Sigmoid colon (tissue), 7 donors: ENCODE data around the gene NPNT. TPM values are rescaled to one million over a fixed set of nuclear protein-coding genes. Genes with fewer than 3 reads are reported as not detected.
"Not testable (repeated sequence)": the region's sequence is repeated elsewhere in the genome, so short reads cannot be mapped to it uniquely, and the experiment has no call there.

Experiments
- DNase-seq: peaks from one replicate; pipeline ENCODE4 v3.0.0-alpha.2; 2019
- H3K27ac ChIP-seq, 4 donors: fragments of 200-600 bp; sonication (generic); one replicate each; pipeline ENCODE4 v1.5.1; 2016 to 2019; ENCODE audit warnings: mild to moderate bottlenecking in 1 of 4
- H3K27me3 ChIP-seq, 3 donors: fragments of 200-600 bp; sonication (generic); one replicate each; pipeline ENCODE4 v1.5.1; 2019; ENCODE audit warnings: mild to moderate bottlenecking in 1 of 3
- H3K36me3 ChIP-seq, 4 donors: fragments of 200-600 bp; sonication (generic); one replicate each; pipeline ENCODE4 v1.5.1; 2016 to 2019
- H3K4me1 ChIP-seq, 4 donors: fragments of 200-600 bp; sonication (generic); one replicate each; pipeline ENCODE4 v1.5.1; 2017 to 2019
- H3K4me3 ChIP-seq, 4 donors: fragments of 200-600 bp; sonication (generic); one replicate each; pipeline ENCODE4 v1.5.1; 2017 to 2019; ENCODE audit warnings: mild to moderate bottlenecking in 2 of 4, moderate library complexity in 1 of 4
- H3K9me3 ChIP-seq, 4 donors: fragments of 200-600 bp in 3 of 4; sonication (generic) in 3 of 4; one replicate each; pipeline versions ENCODE4 v1.5.1 to v1.6.1; 2013 to 2019
- CTCF ChIP-seq, 4 experiments: fragments of 450-650 bp in 3 of 4; fragments of 200-600 bp in 1 of 4; IDR thresholded peaks; one replicate each; pipeline ENCODE4 v1.5.1; 2016 to 2019; ENCODE audit warnings: antibody characterized with exemption in 4 of 4, mild to moderate bottlenecking in 3 of 4, moderate library complexity in 2 of 4
- EP300 ChIP-seq, 4 donors: sonication (generic); formaldehyde crosslinking; IDR thresholded peaks; one replicate each; pipeline ENCODE4 v1.6.1; 2017; ENCODE audit warnings: antibody characterized with exemption in 4 of 4
- POLR2A ChIP-seq, 2 donors: fragments of 450-650 bp; IDR thresholded peaks; one replicate each; pipeline ENCODE4 v1.6.1; 2016; ENCODE audit warnings: antibody characterized with exemption in 2 of 2, mild to moderate bottlenecking in 2 of 2, moderate library complexity in 2 of 2
- POLR2AphosphoS5 ChIP-seq, 4 donors: sonication (generic); formaldehyde crosslinking; IDR thresholded peaks; one replicate each; pipeline ENCODE4 v1.6.1; 2017; ENCODE audit warnings: antibody characterized with exemption in 4 of 4
- WGBS, 2 donors: extraction: QIAGEN DNeasy Blood & Tissue Kit; methylation state at CpG; one replicate each; pipeline ENCODE4 v1.1.7; 2013; 5-methylcytosine and 5-hydroxymethylcytosine counted together
- intact Hi-C: fragments of 100-400 bp; cut with DNase I; formaldehyde crosslinking; loops from one replicate; pipeline ENCODE4 v1.15.1; 2023
- polyA plus RNA-seq, 3 donors: library from polyadenylated mRNA; stranded (reverse); fragments of 200-250 nt; gene quantifications; one replicate each; pipeline ENCODE4 v1.2.3, GENCODE V29; 2013
- total RNA-seq, 4 donors: library from RNA; depleted of rRNA; stranded (reverse); fragments of >200 nt; gene quantifications; one replicate each; pipeline ENCODE4 v1.1.0, GENCODE V29; 2016
- donor health status: healthy with polysubstance abuse.
- donor health status: Bipolar disorder and iron deficiency.
- donor health status: healthy.

Gene NPNT
- 10 to 100 TPM in 1 of 4 donors, 1 to 10 TPM in 3; 5.8 to 11.4 (median 7.0) TPM for total RNA-seq
- 10 to 100 TPM in 1 of 3 donors, 1 to 10 TPM in 2; 3.0 to 16.5 (median 6.9) TPM for polyA plus RNA-seq

GRCh38 chr4:105894660-105895582 lies at the start of gene NPNT:
Gene NPNT (plus strand): TSS chr4:105895471. CDS start chr4:105895653, 182 bp downstream.
- peaks cover 5 to 35% (median 19%) of the 10 kb centered on the region in 3 donors for H3K27me3 ChIP-seq
- no peaks in the 10 kb centered on the region for H3K36me3 ChIP-seq
- intact Hi-C loops = no loop called here
- peaks cover 0 to 21% (median 18%) of the 10 kb centered on the region in 4 donors for H3K4me1 ChIP-seq
- H3K4me3 ChIP-seq = peak within 1 kb of the TSS; percentile 25 to 60 (median 49)
- H3K27ac ChIP-seq = peak within 1 kb of the TSS in 3 of 4 donors; percentile 16 to 84 (median 33)
- WGBS, 2 donors = 1 to 2% methylated on average over 56 of the region's 56 CpGs
- DNase-seq = no peak
- no peaks in the 10 kb centered on the region for H3K9me3 ChIP-seq
- no peak for TF ChIP-seq EP300 (IDR thresholded peaks at IDR 0.05)
- TF ChIP-seq POLR2AphosphoS5 (IDR thresholded peaks at IDR 0.05) = no peak
- no peak for TF ChIP-seq POLR2A (IDR thresholded peaks at IDR 0.05)

GRCh38 chr4:105845559-105845958 lies 49.7 kb upstream of the NPNT start:
- TF ChIP-seq CTCF (IDR thresholded peaks at IDR 0.05) = no peak
- Histone ChIP-seq H3K27me3 (no peaks in the 10 kb centered on the region), H3K36me3 (no peaks in the 10 kb centered on the region), H3K4me1 (no peaks in the 10 kb centered on the region), H3K27ac (no peak overlapping the region), H3K4me3 (no peak overlapping the region), H3K9me3 (no peaks in the 10 kb centered on the region)
- intact Hi-C loops = no loop called here
- no peak for DNase-seq
- WGBS, 2 donors = 92% methylated on average over 3 of the region's 3 CpGs

GRCh38 chr4:105848359-105848758 lies 46.9 kb upstream of the NPNT start:
- H3K4me1 ChIP-seq, H3K4me3 ChIP-seq, H3K27me3 ChIP-seq, DNase-seq, intact Hi-C loops, H3K36me3 ChIP-seq, H3K27ac ChIP-seq, H3K9me3 ChIP-seq: not testable (repeated sequence)
- WGBS, 2 donors = 88 to 92% methylated on average over 6 of the region's 6 CpGs

GRCh38 chr4:105851196-105851595 lies 44.1 kb upstream of the NPNT start:
- no peaks in the 10 kb centered on the region for H3K36me3 ChIP-seq
- intact Hi-C loops = no loop called here
- no peak overlapping the region for H3K27ac ChIP-seq
- no peak overlapping the region for H3K4me3 ChIP-seq
- no peaks in the 10 kb centered on the region for H3K4me1 ChIP-seq
- no peak for TF ChIP-seq POLR2AphosphoS5 (IDR thresholded peaks at IDR 0.05)
- no peak for TF ChIP-seq EP300 (IDR thresholded peaks at IDR 0.05)
- TF ChIP-seq POLR2A (IDR thresholded peaks at IDR 0.05) = no peak
- no peak for TF ChIP-seq CTCF (IDR thresholded peaks at IDR 0.05)
- DNase-seq = no peak
- 97 to 99% methylated on average over 3 of the region's 3 CpGs for WGBS, 2 donors
- H3K9me3 ChIP-seq = peaks cover 0 to 3% (median 0%) of the 10 kb centered on the region in 4 donors
- no peaks in the 10 kb centered on the region for H3K27me3 ChIP-seq

GRCh38 chr4:105852230-105852629 lies 43.0 kb upstream of the NPNT start:
- intact Hi-C loops, H3K36me3 ChIP-seq, H3K9me3 ChIP-seq, H3K4me1 ChIP-seq, H3K27ac ChIP-seq, DNase-seq, H3K4me3 ChIP-seq, H3K27me3 ChIP-seq: not testable (repeated sequence)
- WGBS, 2 donors = 97 to 99% methylated on average over 2 of the region's 2 CpGs

- Histone ChIP-seq H3K4me1 (no peaks in the 10 kb centered on the region), H3K27ac (no peak overlapping the region), H3K36me3 (no peaks in the 10 kb centered on the region), H3K4me3 (no peak overlapping the region), H3K9me3 (peaks cover 0 to 3% (median under 1%) of the 10 kb centered on the region in 4 donors), H3K27me3 (no peaks in the 10 kb centered on the region)
- peak; percentile 38 for DNase-seq
- intact Hi-C loops = no loop called here
- WGBS, 2 donors = 94 to 96% methylated on average over 10 of the region's 10 CpGs
- TF ChIP-seq POLR2AphosphoS5 (IDR thresholded peaks at IDR 0.05) = no peak
- TF ChIP-seq EP300 (IDR thresholded peaks at IDR 0.05) = no peak
- no peak for TF ChIP-seq POLR2A (IDR thresholded peaks at IDR 0.05)
- no peak for TF ChIP-seq CTCF (IDR thresholded peaks at IDR 0.05)
Observed at GRCh38 chr4:105858466-105859040, 36.7 kb upstream of the NPNT start.
